BE2C (cell line): ENCODE data around the gene DNAAF8.

Experiments used
- DNase-seq: peaks from one replicate; pipeline ENCODE4 v3.0.0-alpha.2; 2020
- H3K27me3 ChIP-seq: fragments of 250-450 bp; sonication (Bioruptor Pico); 2 replicates; pipeline ENCODE4 v1.5.1; 2020; ENCODE audit warnings: mild to moderate bottlenecking
- H3K36me3 ChIP-seq: fragments of 250-450 bp; sonication (Bioruptor Pico); 2 replicates; pipeline ENCODE4 v1.5.1; 2020; ENCODE audit warnings: mild to moderate bottlenecking
- H3K4me1 ChIP-seq: fragments of 250-450 bp; sonication (Bioruptor Pico); 2 replicates; pipeline ENCODE4 v1.5.1; 2020
- H3K4me3 ChIP-seq: 2 replicates; pipeline ENCODE4 v1.5.1; 2011; ENCODE audit warnings: low read depth, low read length
- H3K9me3 ChIP-seq: fragments of 250-450 bp; sonication (Bioruptor Pico); 2 replicates; pipeline ENCODE4 v1.5.1; 2020
- CTCF ChIP-seq: IDR thresholded peaks from 2 replicates; pipeline ENCODE4 v1.5.1; 2012; ENCODE audit warnings: mild to moderate bottlenecking, low read depth, low read length

DNAAF8 gene

DNA sequence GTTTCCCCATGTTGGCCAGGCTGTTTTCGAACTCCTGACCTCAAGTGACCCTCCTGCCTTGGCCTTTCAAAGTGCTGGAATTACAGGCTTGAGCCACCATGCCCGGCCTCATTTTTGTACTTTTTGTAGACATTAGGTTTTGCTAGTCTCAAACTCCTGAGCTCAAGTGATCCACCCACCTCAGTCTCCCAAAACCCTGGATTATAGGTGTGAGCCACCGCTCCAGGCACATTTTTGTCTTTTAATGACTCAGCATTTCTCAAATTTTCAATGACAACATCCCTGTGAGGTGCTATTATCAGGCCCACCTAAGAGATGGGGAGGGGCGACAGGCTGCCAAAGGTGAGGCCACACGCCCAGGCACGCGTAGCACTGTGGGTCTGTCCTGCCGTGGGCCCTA lies 52.7 kb downstream of the DNAAF8 start:
- Histone ChIP-seq H3K27me3 (no peaks in the 10 kb centered on the region), H3K36me3 (no peaks in the 10 kb centered on the region), H3K4me3 (no peak overlapping the region), H3K9me3 (no peaks in the 10 kb centered on the region), H3K4me1 (peaks cover 4% of the 10 kb centered on the region; the same call in 1 of the 2 replicates)
- TF ChIP-seq CTCF = no peak
- no peak for DNase-seq

GRCh38 chr16:4787627-4788482 lies 53.5 kb downstream of the DNAAF8 start, which contains the start of gene SEPTIN12:
TSS of gene SEPTIN12 (minus strand) at chr16:4788345. CDS start at chr16:4787645, 700 bp downstream.
- Histone ChIP-seq H3K4me1 (peaks cover 4% of the 10 kb centered on the region; the same call in 1 of the 2 replicates), H3K4me3 (no peak within 1 kb of the TSS), H3K36me3 (no peaks in the 10 kb centered on the region), H3K9me3 (no peaks in the 10 kb centered on the region), H3K27me3 (no peaks in the 10 kb centered on the region)
- 0 out of 2 replicates have a peak, but pooled peaks have one; percentile 12 for TF ChIP-seq CTCF
- peak; percentile 41 for DNase-seq

- H3K4me1 ChIP-seq = peaks cover 4% of the 10 kb centered on the region; the same call in 1 of the 2 replicates
- H3K9me3 ChIP-seq = no peaks in the 10 kb centered on the region
- H3K36me3 ChIP-seq = no peaks in the 10 kb centered on the region
- H3K4me3 ChIP-seq = no peak overlapping the region
- no peak for TF ChIP-seq CTCF
- no peak for DNase-seq
- H3K27me3 ChIP-seq = no peaks in the 10 kb centered on the region
Measured at GRCh38 chr16:4788489-4788889, 54.2 kb downstream of the DNAAF8 start.

DNA sequence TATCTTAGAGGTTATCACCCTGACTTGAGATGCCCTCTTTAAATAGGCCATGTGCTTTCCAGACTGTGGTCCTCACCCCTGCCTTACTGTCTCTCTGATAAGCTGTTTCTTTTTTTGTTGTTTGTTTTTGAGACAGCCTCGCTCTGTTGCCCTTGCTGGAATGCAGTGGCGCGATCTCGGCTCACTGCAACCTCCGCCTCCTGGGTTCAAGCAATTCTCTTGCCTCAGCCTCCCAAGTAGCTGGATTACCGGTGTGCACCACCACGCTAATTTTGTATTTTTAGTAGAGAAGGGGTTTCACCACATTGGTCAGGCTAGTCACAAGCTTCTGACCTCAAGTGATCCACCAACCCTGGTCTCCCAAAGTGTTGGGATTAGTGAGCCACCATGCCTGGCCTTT lies 54.6 kb downstream of the DNAAF8 start:
- Histone ChIP-seq H3K27me3 (no peaks in the 10 kb centered on the region), H3K4me1 (peaks cover 4% of the 10 kb centered on the region; the same call in 1 of the 2 replicates), H3K4me3 (no peak overlapping the region), H3K9me3 (no peaks in the 10 kb centered on the region), H3K36me3 (no peaks in the 10 kb centered on the region)
- TF ChIP-seq CTCF = no peak
- no peak for DNase-seq

GRCh38 chr16:4790261-4790660 lies 55.9 kb downstream of the DNAAF8 start:
- no peak for TF ChIP-seq CTCF
- Histone ChIP-seq H3K4me3 (no peak overlapping the region), H3K36me3 (no peaks in the 10 kb centered on the region), H3K4me1 (peaks cover 4% of the 10 kb centered on the region; the same call in 1 of the 2 replicates), H3K9me3 (no peaks in the 10 kb centered on the region), H3K27me3 (no peaks in the 10 kb centered on the region)
- DNase-seq = no peak

- no peaks in the 10 kb centered on the region for H3K27me3 ChIP-seq
Measured at GRCh38 chr16:4790871-4791270, 56.5 kb downstream of the DNAAF8 start.

More at GRCh38 chr16:4790871-4791270, 56.5 kb downstream of the DNAAF8 start:
- Histone ChIP-seq H3K4me3 (no peak overlapping the region), H3K4me1 (peaks cover 4% of the 10 kb centered on the region; the same call in 1 of the 2 replicates), H3K36me3 (no peaks in the 10 kb centered on the region), H3K9me3 (no peaks in the 10 kb centered on the region)
- no peak for TF ChIP-seq CTCF
- no peak for DNase-seq
